WERI-Rb-1 (cell line): ENCODE results near the gene TLE4.

Source experiments
- DNase-seq: peaks from one replicate; pipeline ENCODE4 v3.0.0-alpha.2; 2020
- H3K27ac ChIP-seq: fragments of 250-450 bp; sonication (Bioruptor Pico); 2 replicates; pipeline ENCODE4 v1.5.1; 2020; ENCODE audit warnings: mild to moderate bottlenecking, moderate library complexity
- H3K27me3 ChIP-seq: fragments of 250-450 bp; sonication (Bioruptor Pico); 2 replicates; pipeline ENCODE4 v1.5.1; 2021; ENCODE audit warnings: mild to moderate bottlenecking, low read depth, moderate library complexity; ENCODE audit not compliant: insufficient read depth, severe bottlenecking
- H3K36me3 ChIP-seq: fragments of 250-450 bp; sonication (Bioruptor Pico); 2 replicates; pipeline ENCODE4 v1.5.1; 2020; ENCODE audit warnings: mild to moderate bottlenecking, moderate library complexity
- H3K4me3 ChIP-seq: 2 replicates; pipeline ENCODE4 v1.5.1; 2011; ENCODE audit warnings: low read depth, mild to moderate bottlenecking, control low read depth, low read length
- H3K9me3 ChIP-seq: fragments of 250-450 bp; sonication (Bioruptor Pico); 2 replicates; pipeline ENCODE4 v1.5.1; 2021; ENCODE audit warnings: mild to moderate bottlenecking, moderate library complexity; ENCODE audit not compliant: severe bottlenecking
- TF ChIP-seq, protein P1 (sequence below): IDR thresholded peaks from 2 replicates; pipeline ENCODE4 v1.5.1; 2011; ENCODE audit warnings: low read depth, mild to moderate bottlenecking, control low read depth, inconsistent platforms, low read length

The TLE4 gene

DNA sequence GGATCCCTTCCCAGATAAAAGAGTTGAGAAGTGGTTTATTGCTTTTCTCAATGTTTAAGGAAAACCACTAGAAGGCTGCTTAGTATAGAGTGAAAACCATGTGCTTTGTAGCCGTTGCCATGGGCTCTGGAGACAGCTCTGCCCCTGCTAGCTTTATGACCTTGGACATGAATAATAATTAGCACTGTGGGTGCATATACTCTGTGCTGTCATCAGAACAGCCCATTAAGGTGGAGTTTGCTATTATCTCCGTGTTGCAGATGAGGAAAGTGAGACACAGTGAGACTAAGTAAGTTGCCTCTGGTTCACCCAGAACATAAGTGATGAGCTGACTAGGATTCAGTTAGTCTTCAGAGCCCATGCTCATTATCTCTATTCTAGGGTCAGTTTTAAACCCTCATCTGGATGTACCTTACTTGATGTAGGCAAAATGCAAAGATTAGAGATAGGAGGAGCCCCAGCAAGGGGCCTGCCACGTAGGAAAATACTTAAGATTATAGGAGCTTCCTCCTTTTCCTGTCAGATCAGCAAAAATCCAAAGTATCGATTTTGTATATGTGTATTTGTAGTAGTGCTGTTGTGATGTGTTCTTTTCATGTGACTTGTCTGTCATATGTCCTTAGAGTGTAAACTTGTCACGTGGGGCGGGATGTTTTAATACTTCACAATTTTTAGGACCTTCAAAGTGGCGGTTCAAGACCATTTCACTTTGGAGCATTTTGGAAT is 102.5 kb downstream of the TLE4 start:
- TF ChIP-seq, protein P1, sequence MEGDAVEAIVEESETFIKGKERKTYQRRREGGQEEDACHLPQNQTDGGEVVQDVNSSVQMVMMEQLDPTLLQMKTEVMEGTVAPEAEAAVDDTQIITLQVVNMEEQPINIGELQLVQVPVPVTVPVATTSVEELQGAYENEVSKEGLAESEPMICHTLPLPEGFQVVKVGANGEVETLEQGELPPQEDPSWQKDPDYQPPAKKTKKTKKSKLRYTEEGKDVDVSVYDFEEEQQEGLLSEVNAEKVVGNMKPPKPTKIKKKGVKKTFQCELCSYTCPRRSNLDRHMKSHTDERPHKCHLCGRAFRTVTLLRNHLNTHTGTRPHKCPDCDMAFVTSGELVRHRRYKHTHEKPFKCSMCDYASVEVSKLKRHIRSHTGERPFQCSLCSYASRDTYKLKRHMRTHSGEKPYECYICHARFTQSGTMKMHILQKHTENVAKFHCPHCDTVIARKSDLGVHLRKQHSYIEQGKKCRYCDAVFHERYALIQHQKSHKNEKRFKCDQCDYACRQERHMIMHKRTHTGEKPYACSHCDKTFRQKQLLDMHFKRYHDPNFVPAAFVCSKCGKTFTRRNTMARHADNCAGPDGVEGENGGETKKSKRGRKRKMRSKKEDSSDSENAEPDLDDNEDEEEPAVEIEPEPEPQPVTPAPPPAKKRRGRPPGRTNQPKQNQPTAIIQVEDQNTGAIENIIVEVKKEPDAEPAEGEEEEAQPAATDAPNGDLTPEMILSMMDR = no peak
- H3K27me3 ChIP-seq = no peaks in the 10 kb centered on the region
- H3K9me3 ChIP-seq = no peaks in the 10 kb centered on the region
- no peak overlapping the region for H3K27ac ChIP-seq
- DNase-seq = no peak
- no peaks in the 10 kb centered on the region for H3K36me3 ChIP-seq
- no peak overlapping the region for H3K4me3 ChIP-seq

DNA sequence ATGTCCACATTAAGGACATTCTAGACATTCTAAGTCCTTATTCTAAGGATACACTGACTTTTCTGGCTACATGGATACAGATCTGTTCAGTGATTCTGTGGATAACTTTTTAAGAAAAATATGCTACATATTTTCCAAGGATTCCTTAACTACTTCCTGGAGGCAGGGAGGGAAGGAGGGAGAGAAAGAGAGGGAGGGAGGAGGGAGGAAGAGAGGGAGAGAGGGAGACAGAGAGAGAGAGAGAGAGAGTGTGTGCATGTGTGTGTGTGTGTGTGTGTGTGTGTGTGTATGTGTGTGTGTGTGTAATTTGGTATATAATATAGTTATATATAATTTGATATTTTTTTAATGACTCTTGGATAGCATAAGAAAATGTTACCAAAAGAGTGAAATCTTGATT is 109.8 kb downstream of the TLE4 start:
- H3K27ac ChIP-seq = no peak overlapping the region
- TF ChIP-seq, protein P1 = no peak
- H3K9me3 ChIP-seq = no peaks in the 10 kb centered on the region
- no peak overlapping the region for H3K4me3 ChIP-seq
- H3K27me3 ChIP-seq = no peaks in the 10 kb centered on the region
- DNase-seq = no peak
- no peaks in the 10 kb centered on the region for H3K36me3 ChIP-seq

DNA sequence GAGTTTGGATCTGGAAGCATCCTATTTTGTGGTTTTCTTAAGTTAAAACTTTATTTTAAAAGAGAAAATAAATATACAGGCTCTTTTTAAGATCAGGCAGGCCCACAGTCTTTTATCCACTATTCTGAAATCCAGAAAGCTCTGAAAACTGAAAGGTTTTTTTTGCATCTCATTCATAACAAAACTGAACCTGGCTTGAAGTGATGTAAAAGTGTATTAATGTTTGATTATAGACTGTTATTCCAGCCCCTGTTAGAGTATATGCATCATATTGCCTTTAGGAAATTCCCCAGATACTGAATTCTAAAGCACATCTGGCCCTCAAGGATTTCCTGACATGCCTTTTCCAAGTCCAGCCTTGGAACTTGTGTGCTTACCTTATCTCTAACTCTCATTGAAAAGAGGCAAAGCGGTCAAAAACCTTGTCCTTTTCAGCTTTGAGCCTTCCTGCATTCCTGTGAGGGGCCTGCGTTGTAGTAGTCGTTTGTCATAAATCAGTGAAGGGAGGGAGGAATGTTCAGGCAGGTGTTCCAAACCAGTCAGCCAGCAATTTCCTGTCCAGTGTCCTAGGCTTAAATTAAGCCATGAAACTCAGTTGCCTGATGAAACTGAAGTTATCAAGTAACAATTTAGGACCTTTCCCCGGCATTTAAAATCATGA is 110.4 kb downstream of the TLE4 start:
- H3K27ac ChIP-seq = no peak overlapping the region
- no peaks in the 10 kb centered on the region for H3K27me3 ChIP-seq
- no peaks in the 10 kb centered on the region for H3K9me3 ChIP-seq
- TF ChIP-seq, protein P1 = no peak
- H3K36me3 ChIP-seq = no peaks in the 10 kb centered on the region
- no peak overlapping the region for H3K4me3 ChIP-seq
- no peak for DNase-seq

GRCh38 chr9:79684059-79684458 is 112.3 kb downstream of the TLE4 start:
- H3K36me3 ChIP-seq = no peaks in the 10 kb centered on the region
- no peak for DNase-seq
- TF ChIP-seq, protein P1 = no peak

DNA sequence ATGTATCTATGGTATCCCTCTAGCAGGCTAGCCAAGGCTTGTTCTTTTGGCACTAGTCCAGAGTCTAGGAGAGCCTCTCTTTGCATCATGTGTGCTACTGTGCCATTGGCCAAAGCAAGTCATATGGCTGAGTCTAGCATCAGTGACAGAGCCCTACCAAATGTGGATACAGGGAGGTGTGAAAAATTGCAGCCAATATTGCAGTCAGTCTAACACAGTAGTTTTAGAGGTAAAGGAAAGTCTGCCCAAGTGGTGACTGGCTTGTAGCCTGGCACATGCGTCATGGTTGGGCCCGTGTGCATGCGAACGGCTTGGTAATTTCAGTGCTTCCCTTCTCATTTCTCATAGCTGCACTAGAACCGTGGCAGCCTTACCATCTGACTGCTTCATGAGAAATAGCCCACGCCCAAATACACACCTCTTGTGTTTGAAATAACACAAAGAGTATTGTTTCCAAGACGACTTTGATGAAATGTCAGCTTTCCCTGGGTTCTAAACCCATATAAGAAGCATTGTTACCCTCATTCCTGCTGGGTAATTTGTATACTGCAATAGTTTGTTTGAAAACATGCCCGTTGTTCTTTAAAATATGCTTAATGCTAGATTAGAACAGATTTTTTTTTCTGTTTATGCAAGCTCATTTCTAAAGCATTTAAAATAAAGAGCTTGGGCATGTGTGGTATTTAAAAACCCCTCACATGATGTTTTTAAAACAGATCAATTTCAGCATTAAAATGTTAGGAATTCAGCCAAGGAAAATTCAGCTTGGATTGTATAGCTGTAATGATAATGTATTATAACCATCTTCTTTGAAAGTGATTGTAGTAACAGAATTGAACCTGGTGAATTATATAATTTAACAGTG is 113.2 kb downstream of the TLE4 start:
- Histone ChIP-seq H3K4me3 (no peak overlapping the region), H3K27me3 (no peaks in the 10 kb centered on the region), H3K36me3 (no peaks in the 10 kb centered on the region), H3K27ac (no peak overlapping the region), H3K9me3 (no peaks in the 10 kb centered on the region)
- TF ChIP-seq, protein P1 = no peak
- DNase-seq = no peak

More at GRCh38 chr9:79684059-79684458, 112.3 kb downstream of the TLE4 start:
- Histone ChIP-seq H3K4me3 (no peak overlapping the region), H3K27me3 (no peaks in the 10 kb centered on the region), H3K27ac (no peak overlapping the region), H3K9me3 (no peaks in the 10 kb centered on the region)
